Astrocyte (in vitro differentiated cells and primary cell): Measurements from ENCODE around the gene PITX1. TPM values are rescaled to one million over a fixed set of nuclear protein-coding genes. Genes with fewer than 3 reads are reported as not detected.

ENCODE experiments used
- DNase-seq: peaks from one replicate; pipeline ENCODE4 v3.0.0-alpha.2; 2010; ENCODE audit warnings: low read depth
- FAIRE-seq: peaks from 2 replicates; lab custom pipeline; 2011; peaks lifted over from hg19 to GRCh38; lab: Jason Lieb, UNC
- H2AFZ ChIP-seq: 2 replicates; pipeline ENCODE4 v1.6.0; 2012; ENCODE audit warnings: low read depth, low read length, inconsistent platforms
- H3K27ac ChIP-seq: 2 replicates; pipeline ENCODE4 v1.5.1; 2011; ENCODE audit warnings: low read depth, low read length, inconsistent platforms
- H3K27me3 ChIP-seq: 2 replicates; pipeline ENCODE4 v1.6.0; 2011; ENCODE audit warnings: low read length, inconsistent platforms; ENCODE audit not compliant: insufficient read depth
- H3K36me3 ChIP-seq: 2 replicates; pipeline ENCODE4 v1.5.1; 2011; ENCODE audit warnings: low read length, inconsistent platforms; ENCODE audit not compliant: insufficient read depth
- H3K4me1 ChIP-seq: 2 replicates; pipeline ENCODE4 v1.5.1; 2011; ENCODE audit warnings: low read length, inconsistent platforms; ENCODE audit not compliant: insufficient read depth
- H3K4me2 ChIP-seq: 2 replicates; pipeline ENCODE4 v1.6.0; 2012; ENCODE audit warnings: low read length, inconsistent platforms
- H3K4me3 ChIP-seq: 2 replicates; pipeline ENCODE4 v1.5.1; 2011; ENCODE audit warnings: low read depth, mild to moderate bottlenecking, low read length, inconsistent platforms; ENCODE audit not compliant: insufficient read depth
- H3K79me2 ChIP-seq: 2 replicates; pipeline ENCODE4 v1.6.0; 2012; ENCODE audit warnings: mild to moderate bottlenecking, low read length, inconsistent platforms; ENCODE audit not compliant: insufficient read depth
- H3K9ac ChIP-seq: 2 replicates; pipeline ENCODE4 v1.6.0; 2012; ENCODE audit warnings: mild to moderate bottlenecking, low read length, inconsistent platforms
- H3K9me3 ChIP-seq: 2 replicates; pipeline ENCODE4 v1.5.1; 2012; ENCODE audit warnings: low read depth, mild to moderate bottlenecking, low read length, inconsistent platforms; ENCODE audit not compliant: insufficient read depth
- H4K20me1 ChIP-seq: 2 replicates; pipeline ENCODE4 v1.6.0; 2012; ENCODE audit warnings: low read length, inconsistent platforms; ENCODE audit not compliant: insufficient read depth
- H3K27ac Mint-ChIP-seq: one replicate; pipeline ENCODE4 v1.8.0; 2021; ENCODE audit warnings: mild to moderate bottlenecking, mixed read lengths; ENCODE audit not compliant: unreplicated experiment
- H3K27me3 Mint-ChIP-seq: one replicate; pipeline ENCODE4 v1.8.0; 2021; ENCODE audit warnings: low read depth, mixed read lengths; ENCODE audit not compliant: unreplicated experiment
- H3K36me3 Mint-ChIP-seq: one replicate; pipeline ENCODE4 v1.8.0; 2021; ENCODE audit warnings: low read depth, mixed read lengths; ENCODE audit not compliant: unreplicated experiment
- H3K4me1 Mint-ChIP-seq: one replicate; pipeline ENCODE4 v1.8.0; 2021; ENCODE audit warnings: low read depth, mixed read lengths; ENCODE audit not compliant: unreplicated experiment
- H3K4me3 Mint-ChIP-seq: one replicate; pipeline ENCODE4 v1.8.0; 2021; ENCODE audit warnings: mild to moderate bottlenecking, moderate library complexity, mixed read lengths; ENCODE audit not compliant: unreplicated experiment
- H3K9me3 Mint-ChIP-seq: one replicate; pipeline ENCODE4 v1.8.0; 2021; ENCODE audit warnings: mild to moderate bottlenecking, mixed read lengths; ENCODE audit not compliant: unreplicated experiment
- EZH2 ChIP-seq: IDR thresholded peaks from 2 replicates; pipeline ENCODE4 v1.6.1; 2012; ENCODE audit warnings: mild to moderate bottlenecking, low read length, inconsistent platforms; ENCODE audit not compliant: insufficient read depth
- total RNA-seq: library from RNA; stranded (reverse); gene quantifications from 2 replicates; pipeline ENCODE4 v1.2.1, GENCODE V29; 2021
- TF ChIP-seq, protein P1 (sequence below): IDR thresholded peaks from 2 replicates; pipeline ENCODE4 v1.5.1; 2011; ENCODE audit warnings: low read depth, mild to moderate bottlenecking, inconsistent platforms, low read length, moderate library complexity; ENCODE audit not compliant: insufficient read depth

The PITX1 gene
- total RNA-seq, 1 donor from 2014 or later, result 0.52 TPM

DNA sequence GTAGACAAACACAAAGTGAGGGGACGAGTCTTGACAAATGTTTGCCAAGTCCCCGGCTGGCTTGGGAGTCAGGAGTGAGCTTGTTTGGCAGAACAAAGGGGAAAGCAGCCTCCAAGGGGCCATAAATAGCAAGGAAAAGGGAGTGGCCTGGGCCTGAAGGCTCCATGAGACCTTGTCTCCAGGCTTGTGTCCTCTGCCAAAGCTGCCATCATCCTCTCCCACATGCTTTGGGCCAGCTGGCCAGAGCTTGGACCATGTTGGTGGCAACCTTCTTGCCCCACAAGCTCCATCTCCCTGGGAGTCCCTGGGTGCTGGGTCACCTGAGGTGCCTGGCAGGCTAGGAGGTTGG is 13.3 kb upstream of the PITX1 start:
- Histone ChIP-seq H3K27ac (no peak overlapping the region), H3K27me3 (peaks cover 82% of the 10 kb centered on the region), H3K36me3 (no peaks in the 10 kb centered on the region), H3K4me1 (no peaks in the 10 kb centered on the region), H3K9me3 (no peaks in the 10 kb centered on the region), H2AFZ (no peak overlapping the region), H4K20me1 (no peaks in the 10 kb centered on the region), H3K9ac (no peak overlapping the region), H3K4me3 (no peak overlapping the region), H3K4me2 (no peak overlapping the region), H3K79me2 (no peaks in the 10 kb centered on the region)
- no peak overlapping the region for H3K4me3 Mint-ChIP-seq
- peaks cover 94% of the 10 kb centered on the region for H3K27me3 Mint-ChIP-seq
- DNase-seq (no peak), FAIRE-seq (no peak)
- H3K27ac Mint-ChIP-seq, result no peak overlapping the region
- peaks cover 2% of the 10 kb centered on the region for H3K36me3 Mint-ChIP-seq
- H3K9me3 Mint-ChIP-seq, result peaks cover 16% of the 10 kb centered on the region
- no peak for TF ChIP-seq EZH2
- TF ChIP-seq, protein P1, sequence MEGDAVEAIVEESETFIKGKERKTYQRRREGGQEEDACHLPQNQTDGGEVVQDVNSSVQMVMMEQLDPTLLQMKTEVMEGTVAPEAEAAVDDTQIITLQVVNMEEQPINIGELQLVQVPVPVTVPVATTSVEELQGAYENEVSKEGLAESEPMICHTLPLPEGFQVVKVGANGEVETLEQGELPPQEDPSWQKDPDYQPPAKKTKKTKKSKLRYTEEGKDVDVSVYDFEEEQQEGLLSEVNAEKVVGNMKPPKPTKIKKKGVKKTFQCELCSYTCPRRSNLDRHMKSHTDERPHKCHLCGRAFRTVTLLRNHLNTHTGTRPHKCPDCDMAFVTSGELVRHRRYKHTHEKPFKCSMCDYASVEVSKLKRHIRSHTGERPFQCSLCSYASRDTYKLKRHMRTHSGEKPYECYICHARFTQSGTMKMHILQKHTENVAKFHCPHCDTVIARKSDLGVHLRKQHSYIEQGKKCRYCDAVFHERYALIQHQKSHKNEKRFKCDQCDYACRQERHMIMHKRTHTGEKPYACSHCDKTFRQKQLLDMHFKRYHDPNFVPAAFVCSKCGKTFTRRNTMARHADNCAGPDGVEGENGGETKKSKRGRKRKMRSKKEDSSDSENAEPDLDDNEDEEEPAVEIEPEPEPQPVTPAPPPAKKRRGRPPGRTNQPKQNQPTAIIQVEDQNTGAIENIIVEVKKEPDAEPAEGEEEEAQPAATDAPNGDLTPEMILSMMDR, result no peak
- H3K4me1 Mint-ChIP-seq, result no peaks in the 10 kb centered on the region

DNA sequence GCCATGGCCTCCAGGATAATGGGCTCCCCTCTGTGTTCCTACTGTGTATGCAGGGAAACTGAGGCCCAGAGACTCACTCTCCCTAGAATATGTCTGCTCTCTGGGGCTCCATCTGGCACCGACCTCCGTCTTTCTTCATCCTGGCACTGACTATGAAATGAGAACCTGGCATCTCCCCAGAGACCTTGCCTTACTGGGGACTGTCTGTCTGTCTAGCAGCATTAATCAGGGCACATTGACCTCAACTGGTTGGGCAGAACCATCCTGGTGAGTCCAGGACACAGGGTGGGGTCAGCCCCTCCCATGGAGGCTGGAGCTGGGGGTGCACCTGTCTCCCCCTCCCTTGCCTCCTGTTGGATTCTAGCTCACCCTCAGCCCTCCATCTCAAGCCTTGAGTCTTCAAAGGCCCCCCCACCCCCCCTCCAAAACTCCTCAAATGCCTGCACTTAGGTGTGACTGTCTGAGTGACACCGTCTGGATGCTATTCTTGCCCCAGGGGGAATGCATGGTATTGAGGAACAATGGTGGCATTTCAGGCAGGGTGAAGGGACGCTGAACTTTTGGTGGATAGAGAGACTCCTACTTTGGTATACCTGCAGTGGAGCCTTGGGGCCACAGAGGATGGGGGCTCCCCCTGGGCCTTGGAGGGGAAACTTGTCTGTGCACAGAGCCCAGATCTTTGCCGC is 12.8 kb upstream of the PITX1 start:
- Mint-ChIP-seq H3K4me1 (no peaks in the 10 kb centered on the region), H3K27me3 (peaks cover 92% of the 10 kb centered on the region), H3K27ac (no peak overlapping the region), H3K36me3 (peaks cover 2% of the 10 kb centered on the region), H3K9me3 (peaks cover 16% of the 10 kb centered on the region), H3K4me3 (no peak overlapping the region)
- Histone ChIP-seq H3K27ac (no peak overlapping the region), H3K9ac (no peak overlapping the region), H3K4me2 (no peak overlapping the region), H3K9me3 (no peaks in the 10 kb centered on the region), H3K79me2 (no peaks in the 10 kb centered on the region), H3K4me3 (no peak overlapping the region), H3K36me3 (no peaks in the 10 kb centered on the region), H2AFZ (no peak overlapping the region), H3K4me1 (no peaks in the 10 kb centered on the region), H4K20me1 (no peaks in the 10 kb centered on the region), H3K27me3 (peaks cover 82% of the 10 kb centered on the region)
- FAIRE-seq, result no peak
- TF ChIP-seq, protein P1, result no peak
- TF ChIP-seq EZH2, result no peak
- no peak for DNase-seq

DNA sequence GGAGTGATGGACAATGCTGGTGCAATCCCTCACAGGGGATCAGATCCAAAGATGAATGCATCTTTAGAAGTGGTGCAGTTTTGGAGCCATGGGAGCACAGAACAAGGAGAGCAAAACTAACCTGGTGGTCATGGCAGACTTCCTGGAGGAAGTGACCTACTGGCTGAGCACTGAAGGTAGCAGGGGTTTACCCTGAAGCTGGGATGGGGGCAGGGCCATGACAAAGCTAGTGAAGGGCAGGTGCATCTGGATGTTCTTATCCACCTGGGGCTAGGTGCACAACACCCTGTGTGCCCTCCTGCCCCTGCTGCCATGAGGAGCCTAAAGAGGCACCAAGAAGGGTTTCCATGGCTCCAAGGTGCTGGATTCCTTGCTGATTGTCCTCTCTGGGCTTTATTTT is 11.5 kb upstream of the PITX1 start:
- no peaks in the 10 kb centered on the region for H3K9me3 ChIP-seq
- H3K79me2 ChIP-seq, result no peaks in the 10 kb centered on the region
- H3K4me3 ChIP-seq, result no peak overlapping the region
- no peak overlapping the region for H3K27ac Mint-ChIP-seq
- FAIRE-seq, result no peak
- no peaks in the 10 kb centered on the region for H3K4me1 Mint-ChIP-seq
- peaks cover 12% of the 10 kb centered on the region for H3K9me3 Mint-ChIP-seq
- peaks cover under 1% of the 10 kb centered on the region for H4K20me1 ChIP-seq
- no peaks in the 10 kb centered on the region for H3K36me3 ChIP-seq
- peaks cover 91% of the 10 kb centered on the region for H3K27me3 Mint-ChIP-seq
- no peak for DNase-seq
- H3K4me2 ChIP-seq, result no peak overlapping the region
- no peak overlapping the region for H3K9ac ChIP-seq
- peaks cover 82% of the 10 kb centered on the region for H3K27me3 ChIP-seq
- no peak overlapping the region for H3K27ac ChIP-seq
- no peak for TF ChIP-seq EZH2
- TF ChIP-seq, protein P1, result no peak
- no peaks in the 10 kb centered on the region for H3K4me1 ChIP-seq
- no peak overlapping the region for H2AFZ ChIP-seq
- H3K36me3 Mint-ChIP-seq, result peaks cover 2% of the 10 kb centered on the region
- no peak overlapping the region for H3K4me3 Mint-ChIP-seq
